NCI-H2029 (cell line): ENCODE results near the gene ADCY1.
A peak's percentile ranks its signal among the peaks of the same experiment; 100 is the strongest.
"Not testable (repeated sequence)": the region's sequence is repeated elsewhere in the genome, so short reads cannot be mapped to it uniquely, and the experiment has no call there.

Source experiments
- DNase-seq: peaks from one replicate; lab custom pipeline; 2025; lab: John Stamatoyannopoulos, UW

The ADCY1 gene

GRCh38 chr7:45573661-45574415 lies at the start of gene ADCY1:
Gene ADCY1 (plus strand): TSS chr7:45574368. CDS start chr7:45574544, 176 bp downstream.
- DNase-seq = no peak

GRCh38 chr7:45524445-45524844 lies 49.7 kb upstream of the ADCY1 start:
- no peak for DNase-seq

GRCh38 chr7:45525057-45525456 lies 49.1 kb upstream of the ADCY1 start:
- DNase-seq = no peak

GRCh38 chr7:45543473-45543872 lies 30.7 kb upstream of the ADCY1 start:
- no peak for DNase-seq

- DNase-seq = not testable (repeated sequence)
Measured at GRCh38 chr7:45545105-45545710, 29.0 kb upstream of the ADCY1 start.

GRCh38 chr7:45548917-45549316 lies 25.3 kb upstream of the ADCY1 start:
- DNase-seq = not testable (repeated sequence)

GRCh38 chr7:45563401-45563800 lies 10.8 kb upstream of the ADCY1 start:
- DNase-seq = no peak

- DNase-seq = no peak
Measured at GRCh38 chr7:45563941-45564461, 10.2 kb upstream of the ADCY1 start.

- DNase-seq = no peak
Measured at GRCh38 chr7:45564485-45564884, 9.7 kb upstream of the ADCY1 start.

- DNase-seq = no peak
Measured at GRCh38 chr7:45564886-45565455, 9.2 kb upstream of the ADCY1 start.

GRCh38 chr7:45566386-45566785 lies 7.8 kb upstream of the ADCY1 start:
- no peak for DNase-seq

GRCh38 chr7:45566961-45567360 lies 7.2 kb upstream of the ADCY1 start:
- DNase-seq = no peak

- DNase-seq = no peak
Measured at GRCh38 chr7:45567713-45568112, 6.5 kb upstream of the ADCY1 start.

- no peak for DNase-seq
Measured at GRCh38 chr7:45568536-45569289, 5.5 kb upstream of the ADCY1 start.

GRCh38 chr7:45569290-45569685 lies 4.9 kb upstream of the ADCY1 start:
- no peak for DNase-seq

- DNase-seq = peak; percentile 36
Measured at GRCh38 chr7:45570797-45571196, 3.4 kb upstream of the ADCY1 start.

GRCh38 chr7:45573204-45573603 lies 964 bp upstream of the ADCY1 start:
- no peak for DNase-seq

GRCh38 chr7:45574416-45574668 lies 174 bp downstream of the ADCY1 start:
- DNase-seq = no peak

- DNase-seq = peak; percentile 33
Measured at GRCh38 chr7:45574669-45575500, 717 bp downstream of the ADCY1 start.

GRCh38 chr7:45575501-45576248 lies 1.5 kb downstream of the ADCY1 start:
- no peak for DNase-seq
